ENCODE measurements around the gene MYH14. TPM values are rescaled to one million over a fixed set of nuclear protein-coding genes. Genes with fewer than 3 reads are reported as not detected.

MYH14 gene
- total and polyA plus RNA-seq, 9 of the 15 experiments (the other 6 are each of a cell fraction or from before 2014, with no cell fraction given) = 0.04 to 0.86 (median 0.19) TPM; not detected in 2

- peaks cover 28% of the 10 kb centered on the region for H3K79me2 ChIP-seq (ENCODE audit: control insufficient read depth, insufficient read depth, low read length)
- peak overlapping the region; percentile 43 for H3K4me3 ChIP-seq
- H3K9ac ChIP-seq (ENCODE audit: insufficient read depth in 1 of 2, low read depth in 2 of 2, low read length in 2 of 2) = peak overlapping the region; percentile 72 to 94
- H3K27ac ChIP-seq (ENCODE audit: extremely low read depth, low read depth, low read length) = peak overlapping the region; percentile 95
- intact Hi-C loops (cut with micrococcal nuclease) = no loop called here
- H3K36me3 ChIP-seq (ENCODE audit: control insufficient read depth, insufficient read depth, low read length) = no peaks in the 10 kb centered on the region; the same call in 2 of the 3 replicates
- 16% methylated on average over 52 of the region's 54 CpGs for WGBS (ENCODE audit: insufficient coverage, low coverage, missing lambda C conversion rate)
- in situ Hi-C loops (cut with MboI) = loop anchor here (10.0 kb wide), 1 partner anchor 426 kb away; no protein-coding TSS in a partner anchor
- FAIRE-seq = peak; percentile 79
- peak overlapping the region; percentile 94 for H2AFZ ChIP-seq (ENCODE audit: low read depth, low read length)
- H3K27me3 ChIP-seq (ENCODE audit: control insufficient read depth in 2 of 2, insufficient read depth in 2 of 2, low read length in 2 of 2) = no peaks in the 10 kb centered on the region
- TSS peak; percentile 75 for BruUV-seq (replicated peaks)
- DNase-seq (ENCODE audit: extremely low read depth in 1 of 4, low spot score in 3 of 4) = peak; percentile 92 to 97 (median 96)
- POLR2A ChIA-PET = interaction anchor here (1.1 to 2.3 kb wide), 5 partner anchors 10 to 153 kb away, joined by 3 to 11 read pairs (median 5); partner anchors contain the start of genes JOSD2 and NR1H2
- no peaks in the 10 kb centered on the region for H3K9me3 ChIP-seq (replicated peaks; ENCODE audit: control insufficient read depth, insufficient read depth, low read depth, low read length)
- CTCF ChIA-PET (ENCODE audit: low intra/inter-chr PET ratio) = interaction anchor here (2.0 to 2.5 kb wide), 2 partner anchors 55 to 101 kb away, joined by 5 to 14 read pairs; no protein-coding TSS in a partner anchor
- ATAC-seq = peak; percentile 59
- no peaks in the 10 kb centered on the region for H4K20me1 ChIP-seq (replicated peaks; ENCODE audit: control insufficient read depth, insufficient read depth, low read length)
- peaks cover 46 to 48% of the 10 kb centered on the region in 2 experiments for H3K4me1 ChIP-seq (replicated peaks in 1 of 2; ENCODE audit: control insufficient read depth in 2 of 2, insufficient read depth in 2 of 2, low read length in 2 of 2)
- peak overlapping the region; percentile 94 for H3K4me2 ChIP-seq (ENCODE audit: insufficient read depth, low read length)
- H3K9me1 ChIP-seq (ENCODE audit: control insufficient read depth, insufficient read depth, low read length) = peaks cover 5% of the 10 kb centered on the region
- TF ChIP-seq GTF2F1 (IDR thresholded peaks at IDR 0.05; ENCODE audit: low read depth, low read length) = no peak
- no peak for TF ChIP-seq NFATC3 (IDR thresholded peaks at IDR 0.05)
- no peak for TF ChIP-seq CHD7 (IDR thresholded peaks at IDR 0.05; ENCODE audit: low read depth, low read length)
- TF ChIP-seq PKNOX1 (IDR thresholded peaks at IDR 0.05) = peak; percentile 28; the same call in 1 of the 2 replicates
- TF ChIP-seq CBX8 (IDR thresholded peaks at IDR 0.05; ENCODE audit: borderline replicate concordance, extremely low read depth, low read depth, low read length, poor library complexity, severe bottlenecking) = no peak
- no peak for TF ChIP-seq NUFIP1 (IDR thresholded peaks at IDR 0.05; ENCODE audit: partially characterized antibody)
Measured at GRCh38 chr19:50358483-50359327, 155.3 kb downstream of the MYH14 start.

All from K562 (cell line).